ACHN (cell line): ENCODE measurements around the gene ODF2L.
A peak's percentile ranks its signal among the peaks of the same experiment; 100 is the strongest.

Experiments
- DNase-seq: peaks from one replicate; pipeline ENCODE4 v3.0.0-alpha.2; 2015
- in situ Hi-C: cut with HindIII; loops from 2 replicates; pipeline ENCODE4 v1.10.0; 2017; ENCODE audit warnings: low sequenced_read_pairs, low pct_ligation_motif_present, low pct_unique_long_range_greater_than_20kb

ODF2L gene, protein sequence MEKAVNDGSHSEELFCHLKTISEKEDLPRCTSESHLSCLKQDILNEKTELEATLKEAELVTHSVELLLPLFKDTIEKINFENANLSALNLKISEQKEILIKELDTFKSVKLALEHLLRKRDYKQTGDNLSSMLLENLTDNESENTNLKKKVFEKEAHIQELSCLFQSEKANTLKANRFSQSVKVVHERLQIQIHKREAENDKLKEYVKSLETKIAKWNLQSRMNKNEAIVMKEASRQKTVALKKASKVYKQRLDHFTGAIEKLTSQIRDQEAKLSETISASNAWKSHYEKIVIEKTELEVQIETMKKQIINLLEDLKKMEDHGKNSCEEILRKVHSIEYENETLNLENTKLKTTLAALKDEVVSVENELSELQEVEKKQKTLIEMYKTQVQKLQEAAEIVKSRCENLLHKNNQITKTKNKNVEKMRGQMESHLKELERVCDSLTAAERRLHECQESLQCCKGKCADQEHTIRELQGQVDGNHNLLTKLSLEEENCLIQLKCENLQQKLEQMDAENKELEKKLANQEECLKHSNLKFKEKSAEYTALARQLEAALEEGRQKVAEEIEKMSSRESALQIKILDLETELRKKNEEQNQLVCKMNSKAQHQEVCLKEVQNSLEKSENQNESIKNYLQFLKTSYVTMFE

DNA sequence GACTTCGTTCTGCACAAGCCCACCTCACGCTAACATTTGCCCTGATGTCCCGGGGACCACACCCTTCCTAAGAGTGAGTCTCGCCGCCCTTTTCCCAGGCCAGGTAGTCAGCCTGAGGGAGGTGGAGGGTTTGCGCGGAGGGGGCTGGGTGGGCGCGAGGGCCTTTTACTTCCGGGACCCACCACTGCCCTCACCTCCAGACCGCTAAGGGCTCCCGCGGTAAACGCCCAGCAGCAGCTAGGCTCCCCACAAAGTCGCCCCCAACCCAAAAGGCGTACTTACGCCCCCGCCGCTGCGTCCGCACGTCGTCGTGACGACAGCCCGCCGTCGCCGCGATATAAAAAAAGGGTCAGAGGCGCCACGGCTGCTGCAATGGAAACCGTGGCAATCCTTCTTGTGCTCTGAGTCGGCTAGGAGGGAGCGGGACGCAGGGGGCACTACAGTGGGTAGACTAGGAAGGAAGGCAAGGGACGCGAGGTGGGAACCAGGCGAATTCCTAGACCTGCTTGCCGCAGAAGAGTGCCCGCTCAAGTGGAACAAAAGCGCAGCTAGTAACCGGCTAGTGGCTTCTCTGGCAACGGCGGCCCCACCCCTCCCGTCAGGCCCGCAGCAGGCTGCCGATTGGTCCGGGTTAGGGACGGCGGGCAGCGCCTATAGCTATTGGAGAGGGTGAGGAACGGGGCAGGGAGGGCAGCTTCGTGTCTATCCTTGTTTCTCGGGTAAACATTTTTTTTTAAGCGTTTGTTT lies at the start of gene ODF2L:
Gene ODF2L, minus strand, starts transcription at position 573 of the 747 bp plus-strand sequence. CDS start 9,296 bp downstream, outside the sequence.
- in situ Hi-C loops = no loop called here
- peak; percentile 82 for DNase-seq

DNA sequence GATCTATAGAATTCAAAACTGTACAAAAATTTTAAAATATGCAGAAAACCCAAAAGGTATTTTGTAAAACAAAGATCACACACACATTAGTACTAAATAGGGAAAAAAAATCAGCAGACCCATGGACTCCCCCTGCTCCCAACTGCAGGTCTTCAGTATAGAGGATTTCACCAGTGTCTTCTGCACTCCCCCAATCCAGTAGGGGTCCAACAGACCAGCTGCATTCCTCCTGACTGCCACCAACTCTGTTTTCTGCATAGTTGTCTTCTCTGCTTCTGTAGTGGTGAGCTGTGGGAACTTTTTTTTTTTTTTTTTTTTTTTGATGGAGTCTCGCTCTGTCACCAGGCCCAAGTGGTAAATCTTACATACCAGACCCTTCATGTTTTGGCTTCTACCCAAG lies 49.8 kb upstream of the ODF2L start:
- in situ Hi-C loops = no loop called here
- no peak for DNase-seq

DNA sequence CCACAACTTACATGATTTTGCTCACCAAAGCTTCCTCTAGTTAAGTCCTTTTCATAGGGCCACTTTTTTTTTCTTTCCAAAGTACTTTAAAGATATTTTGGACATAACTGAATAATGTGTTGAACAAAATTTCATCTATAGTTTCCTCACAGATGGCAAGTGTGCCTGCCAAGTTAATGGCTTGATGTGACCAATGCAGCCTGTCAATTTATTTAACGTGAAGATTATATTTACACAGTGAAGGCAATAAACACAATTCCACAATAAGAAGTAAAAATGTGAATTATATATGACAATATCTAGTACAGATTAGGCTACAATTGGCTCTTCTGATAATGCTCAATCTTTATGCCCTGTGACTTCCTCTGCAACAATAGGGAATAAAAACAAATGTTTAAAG lies 45.9 kb upstream of the ODF2L start:
- in situ Hi-C loops = no loop called here

DNA sequence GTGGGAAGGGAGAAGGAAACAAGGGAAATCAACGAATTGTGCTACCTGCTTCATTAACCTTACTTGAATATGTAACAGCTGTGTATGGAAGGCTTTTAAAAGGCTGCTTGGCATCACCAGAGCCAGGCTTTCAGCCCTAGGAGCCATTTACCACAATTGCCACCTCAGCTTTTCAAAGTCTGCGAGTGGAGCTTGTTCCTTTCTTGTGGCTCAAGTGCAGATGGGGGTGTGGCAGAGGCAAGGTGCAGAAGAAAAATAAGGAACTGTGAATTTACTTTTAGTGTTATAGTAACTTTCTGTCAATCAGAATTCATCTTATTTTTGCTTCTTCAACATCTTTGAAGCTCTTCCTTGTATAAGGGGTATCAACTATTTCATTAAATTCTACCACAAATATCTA lies 45.5 kb upstream of the ODF2L start:
- in situ Hi-C loops = no loop called here
- no peak for DNase-seq

More for the DNA sequence above, 45.9 kb upstream of the ODF2L start:
- DNase-seq = no peak

DNA sequence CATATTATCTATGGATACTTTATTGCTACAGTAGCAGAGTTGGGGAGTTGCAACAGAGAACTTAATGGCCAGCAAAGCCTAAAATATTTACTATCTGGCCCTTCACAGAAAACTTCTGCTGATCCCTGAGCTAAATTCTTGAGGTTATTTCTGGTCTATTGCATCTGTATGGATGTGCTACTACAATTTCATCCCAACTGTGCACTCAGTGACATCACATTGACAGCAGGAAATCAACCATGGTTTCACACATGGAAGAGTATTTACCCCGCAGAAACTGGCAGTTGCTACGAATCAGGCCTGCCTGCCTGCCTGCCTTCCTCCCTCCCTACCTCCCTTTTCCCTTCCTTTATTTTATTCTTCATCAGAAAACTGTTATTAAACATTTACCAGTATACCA lies 39.9 kb upstream of the ODF2L start:
- in situ Hi-C loops = no loop called here
- no peak for DNase-seq

DNA sequence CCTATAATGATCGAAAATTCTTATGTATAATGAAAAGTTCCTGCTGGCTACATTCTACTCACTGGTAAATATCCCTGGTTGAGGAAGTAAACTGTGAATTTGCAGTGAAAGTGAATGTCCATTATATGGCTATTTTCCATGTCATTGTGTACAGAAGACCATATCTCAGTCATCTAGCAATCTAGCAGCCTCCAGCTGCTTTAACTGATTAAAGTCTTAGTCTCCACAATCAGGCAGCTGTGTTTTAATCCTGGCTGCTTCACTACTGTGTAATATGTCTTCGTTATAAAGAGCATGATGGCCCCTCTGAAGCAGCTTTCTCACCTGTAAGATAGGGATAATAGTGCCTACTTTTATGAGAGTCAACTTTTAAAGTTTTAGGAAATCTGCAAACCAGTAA lies 39.2 kb upstream of the ODF2L start:
- in situ Hi-C loops = no loop called here
- no peak for DNase-seq

DNA sequence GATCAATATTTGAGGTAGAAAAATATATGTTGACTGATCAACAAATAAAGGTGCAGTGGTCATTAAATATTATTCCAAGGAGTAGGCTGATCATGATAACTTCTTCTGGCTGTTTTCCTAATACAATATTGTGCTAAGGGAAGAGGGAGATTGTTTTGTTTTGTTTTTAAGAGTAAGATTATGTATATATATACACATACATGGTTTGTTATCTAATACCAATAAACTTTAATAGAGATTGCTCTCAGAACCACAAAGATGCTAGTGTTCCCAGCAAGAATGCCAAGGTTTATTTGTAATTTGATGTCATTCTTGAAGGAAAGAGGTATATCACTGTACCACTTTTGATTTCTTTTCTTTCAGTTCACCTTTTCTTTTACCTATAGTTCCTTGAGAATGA lies 37.9 kb upstream of the ODF2L start:
- no peak for DNase-seq
- in situ Hi-C loops = no loop called here

DNA sequence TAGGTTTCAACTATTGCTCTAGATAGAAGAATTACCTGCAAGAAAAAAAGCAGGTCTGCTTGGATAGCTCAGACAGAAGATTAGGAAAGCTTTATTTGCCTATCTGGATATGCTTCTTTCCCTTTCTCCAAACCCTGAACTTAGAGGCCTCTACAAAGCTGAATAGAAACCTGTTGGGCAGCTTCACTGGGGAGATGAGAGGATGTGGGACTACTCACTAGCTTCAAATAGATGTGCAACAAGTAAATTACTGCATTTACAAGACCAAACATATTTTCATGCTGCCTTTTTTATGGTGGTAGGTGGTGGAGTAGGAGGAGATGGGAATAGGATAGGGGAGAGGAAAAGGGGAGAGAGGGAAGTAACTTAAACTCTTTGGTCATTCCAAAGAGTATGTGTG lies 34.3 kb upstream of the ODF2L start:
- DNase-seq = no peak

DNA sequence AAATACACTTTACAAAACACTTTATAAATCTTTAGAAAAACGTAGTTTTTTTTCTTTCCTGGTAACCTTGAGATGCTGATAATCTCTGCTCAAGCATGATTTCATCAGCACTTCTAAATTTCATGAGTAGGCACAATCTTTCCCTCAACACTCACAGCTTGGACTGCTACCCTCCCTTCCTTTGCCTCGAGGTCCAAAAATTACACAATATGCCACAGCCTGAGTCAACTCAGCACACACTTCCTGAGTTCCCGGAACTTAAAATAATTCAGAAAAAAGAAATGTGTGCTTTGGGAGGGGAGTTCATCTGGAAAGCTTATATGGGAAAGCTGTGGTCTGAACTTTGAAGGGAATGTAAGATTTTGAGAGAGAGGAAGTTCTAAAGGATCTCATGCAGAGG lies 33.7 kb upstream of the ODF2L start:
- in situ Hi-C loops = no loop called here
- no peak for DNase-seq

More for the DNA sequence above, 34.3 kb upstream of the ODF2L start:
- in situ Hi-C loops = no loop called here

DNA sequence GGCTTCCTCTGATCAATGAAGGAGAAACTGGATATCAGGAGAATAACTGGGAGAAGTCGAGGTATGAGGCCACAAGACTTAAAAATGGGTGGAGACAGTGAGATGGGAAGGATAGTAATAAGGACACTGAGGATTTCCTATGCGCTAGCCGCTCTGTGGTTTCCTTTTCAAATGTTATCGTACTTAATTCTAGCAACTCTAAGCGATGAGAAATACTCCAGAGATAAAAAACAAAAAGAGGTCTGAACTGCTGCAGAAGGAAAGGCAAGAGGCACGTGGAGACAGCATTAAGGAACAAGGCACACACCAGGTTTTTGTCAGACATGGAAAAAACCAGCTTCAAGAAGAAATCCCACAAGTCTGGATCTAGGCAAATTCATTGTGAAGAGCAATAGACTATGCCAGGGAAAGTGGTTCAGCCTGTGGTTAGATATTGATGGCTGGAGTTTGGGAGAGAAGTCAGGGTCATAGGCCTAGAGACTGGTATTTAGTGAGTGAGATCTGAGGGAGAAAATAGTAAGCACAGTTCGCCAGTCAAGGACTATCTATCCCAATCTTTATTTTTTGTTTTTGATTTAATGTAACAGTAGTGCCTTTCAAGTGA lies 33.1 kb upstream of the ODF2L start:
- in situ Hi-C loops = no loop called here
- no peak for DNase-seq

DNA sequence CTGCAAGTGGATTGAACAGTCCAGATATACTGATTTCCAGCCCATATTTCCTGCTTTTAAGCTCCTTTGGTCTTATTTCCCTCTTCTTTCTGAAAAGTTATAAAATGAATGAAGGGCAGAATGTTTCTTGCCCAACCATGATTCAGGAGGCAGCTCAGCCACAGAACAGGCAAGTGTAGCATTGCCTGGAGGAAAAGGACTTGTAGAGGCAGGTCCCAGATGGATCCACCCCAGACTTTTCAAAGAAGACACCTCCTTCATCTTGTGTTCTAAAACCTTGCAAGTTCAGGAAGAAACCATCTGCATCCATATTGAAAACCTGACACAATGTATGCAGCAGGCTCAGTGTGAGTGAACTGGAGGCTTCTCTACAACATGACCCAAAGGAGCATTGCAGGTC lies 27.8 kb upstream of the ODF2L start, which contains the start of gene CLCA2:
Gene CLCA2, plus strand, starts transcription at position 299 of the 400 bp plus-strand sequence. Its CDS starts 77 bp downstream, at position 376.
- in situ Hi-C loops = no loop called here
- DNase-seq = no peak

DNA sequence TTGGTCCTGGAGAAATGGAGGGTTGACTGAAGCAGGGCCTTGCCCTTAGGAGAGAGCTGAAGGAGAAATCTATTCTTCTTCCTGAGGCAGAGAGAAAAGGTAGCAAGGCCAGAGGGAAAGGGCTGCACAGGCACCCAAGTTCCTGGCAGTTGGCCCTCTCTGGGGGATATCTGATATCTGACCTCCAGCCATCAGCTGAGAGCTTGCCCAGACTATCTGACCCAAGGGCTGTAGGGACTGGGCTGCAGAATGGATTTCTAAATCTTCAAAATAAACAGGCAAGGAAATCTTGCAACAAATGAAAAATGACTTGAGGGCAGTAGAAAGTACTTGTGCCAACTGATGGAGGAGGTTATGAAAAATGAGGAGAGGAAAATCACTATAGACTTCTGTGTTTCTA lies 27.4 kb upstream of the ODF2L start:
- in situ Hi-C loops = no loop called here
- DNase-seq = no peak

DNA sequence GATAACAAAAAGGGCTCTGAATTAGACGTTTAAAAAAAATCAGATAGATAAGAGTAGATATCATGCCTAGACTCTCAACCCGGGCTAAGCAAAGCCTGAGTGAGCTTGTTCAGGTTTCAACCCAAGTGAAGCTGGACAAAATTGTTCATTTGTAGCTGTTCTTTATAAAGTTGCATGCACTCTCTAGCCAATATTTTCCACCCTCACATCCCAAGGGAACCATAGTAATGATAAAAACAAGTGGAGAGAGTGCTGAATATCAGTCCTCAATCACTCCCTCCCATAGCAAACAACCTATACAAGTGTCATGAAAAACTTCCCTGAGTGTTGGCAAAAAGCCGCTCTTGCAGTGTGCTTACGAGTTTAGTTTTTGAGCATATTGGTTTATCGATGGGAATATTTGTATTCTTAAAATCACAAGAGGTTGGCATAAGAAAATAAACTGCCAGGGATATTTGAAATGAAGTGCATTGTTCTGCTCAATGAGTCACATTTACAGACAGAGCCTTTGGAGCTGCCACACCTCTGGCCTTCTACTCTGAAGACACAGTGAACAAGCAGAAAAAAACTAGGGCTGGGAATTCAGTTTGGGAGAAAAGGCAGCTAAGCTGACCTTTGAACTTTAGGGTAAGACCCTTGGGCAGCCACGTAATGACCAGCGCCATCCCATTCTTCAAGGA lies 25.6 kb upstream of the ODF2L start:
- no peak for DNase-seq
- in situ Hi-C loops = no loop called here

DNA sequence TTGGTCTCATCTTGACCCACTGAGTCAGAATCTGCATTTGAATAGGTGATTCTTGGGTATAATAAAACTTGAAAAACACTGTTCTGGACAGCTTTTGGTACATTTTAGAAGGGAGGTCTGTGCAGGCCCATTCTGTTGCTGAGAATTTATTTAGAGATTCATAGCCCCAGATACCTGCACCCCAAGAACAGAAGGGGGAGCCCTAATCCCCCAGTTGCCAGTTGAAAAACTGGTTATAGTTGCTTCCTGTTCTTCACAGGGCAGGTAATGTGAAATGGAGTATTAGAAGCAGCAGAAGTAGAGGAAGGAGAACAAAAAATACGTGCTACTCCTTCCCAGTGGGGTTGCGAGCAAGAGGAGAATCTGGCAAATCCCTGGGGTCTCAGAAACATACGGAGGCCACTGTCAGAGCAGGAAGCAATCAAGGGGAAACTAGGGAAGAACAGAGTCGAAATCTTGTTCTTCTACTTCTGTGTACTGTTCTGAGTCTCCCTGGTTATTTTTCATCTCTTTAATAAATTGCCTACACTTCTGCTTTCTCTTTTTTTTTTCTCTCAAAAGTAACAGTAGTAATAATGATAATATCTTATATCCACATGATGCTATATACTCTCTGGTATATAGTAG lies 23.3 kb upstream of the ODF2L start:
- DNase-seq = peak; percentile 36
- in situ Hi-C loops = no loop called here

DNA sequence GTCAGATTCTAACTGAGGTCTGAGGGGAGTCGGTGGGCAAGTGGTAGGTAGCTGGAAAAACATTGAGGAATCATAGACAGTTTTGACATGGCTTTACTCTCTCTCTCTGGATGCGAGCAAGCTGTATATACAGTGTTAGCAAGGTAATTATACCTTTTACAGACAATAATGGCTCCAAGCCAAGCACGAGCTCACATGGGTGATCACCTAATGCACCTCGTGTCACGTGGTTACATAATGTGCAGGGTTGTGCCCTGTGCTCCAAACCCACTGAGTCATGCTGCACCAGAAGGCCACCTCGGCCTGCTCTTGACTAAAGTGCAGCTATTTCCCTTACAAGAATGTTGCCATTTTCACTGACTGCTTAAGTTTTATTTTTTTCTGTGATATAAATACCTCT lies 20.2 kb upstream of the ODF2L start:
- DNase-seq = no peak
- in situ Hi-C loops = no loop called here

DNA sequence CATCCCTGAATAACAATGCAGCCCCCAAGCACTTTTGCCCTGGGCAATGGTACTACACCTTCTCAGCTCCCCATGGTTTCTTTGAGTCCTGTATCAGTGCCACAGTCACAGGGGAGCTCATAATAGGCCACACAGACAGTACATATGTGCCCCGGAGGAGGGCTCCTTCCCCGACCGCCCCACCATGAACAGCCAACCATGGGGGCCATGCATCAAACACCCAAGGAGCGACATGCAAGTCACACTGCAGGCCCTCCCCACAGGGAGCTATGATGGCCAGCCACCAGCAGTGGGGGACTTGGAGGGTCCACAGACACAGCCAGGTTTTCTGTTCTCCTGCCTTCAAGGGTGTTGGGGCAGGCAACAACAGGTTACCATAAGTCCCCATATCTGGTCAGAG lies 14.8 kb upstream of the ODF2L start:
- in situ Hi-C loops = no loop called here
- DNase-seq = no peak

DNA sequence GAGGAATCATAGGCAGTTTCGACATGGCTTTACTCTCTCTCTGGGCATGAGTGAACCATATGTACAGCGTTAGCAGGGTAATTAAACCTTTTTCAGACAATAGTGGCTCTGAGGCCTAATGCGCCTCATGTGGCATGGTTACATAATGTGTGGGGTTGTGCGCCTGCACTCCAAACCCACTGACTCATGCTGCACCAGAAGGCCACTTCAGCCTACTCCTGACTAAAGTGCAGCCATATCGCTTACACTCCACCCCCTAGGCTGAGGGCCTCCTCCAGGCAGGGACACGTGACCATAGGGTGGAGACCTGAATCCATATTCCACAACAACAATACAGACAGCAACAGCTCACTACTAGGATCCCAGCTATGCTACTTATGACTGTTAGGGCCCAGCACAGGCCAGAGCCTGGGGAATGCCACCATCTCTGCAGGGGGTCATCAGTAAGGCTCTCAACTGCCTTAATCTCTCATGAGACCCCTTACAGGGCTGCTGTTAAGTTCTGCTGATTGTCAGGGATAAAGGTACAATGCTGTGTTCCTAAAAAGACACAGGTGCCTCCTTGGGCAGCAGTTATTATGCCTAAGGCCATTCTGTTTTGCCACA lies 13.4 kb upstream of the ODF2L start:
- DNase-seq = no peak
- in situ Hi-C loops = no loop called here

DNA sequence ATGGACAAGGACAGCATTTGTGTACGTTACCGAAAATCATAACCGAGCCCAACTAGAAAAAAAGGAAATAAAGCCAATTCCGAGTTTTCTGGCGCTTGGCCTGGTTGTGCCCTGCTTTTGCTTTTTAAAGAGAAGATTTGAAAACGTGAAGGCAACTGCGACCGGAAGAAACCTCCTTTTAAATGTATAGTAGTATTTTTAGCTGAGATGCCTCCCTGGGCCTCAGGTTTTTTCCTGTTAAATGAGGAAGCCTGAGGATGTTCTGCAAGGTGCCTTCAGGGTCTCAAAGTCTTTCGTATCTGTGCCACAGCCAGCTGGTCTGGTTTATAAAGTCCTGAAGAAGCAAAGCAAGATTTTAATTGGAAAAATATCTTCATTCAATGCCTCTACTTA lies 371 bp upstream of the ODF2L start:
- in situ Hi-C loops = no loop called here
- no peak for DNase-seq
